Brain microvascular endothelial cell (primary cell): ENCODE results near the gene PLOD2.
A peak's percentile ranks its signal among the peaks of the same experiment; 100 is the strongest.

ENCODE experiments used
- DNase-seq: peaks from one replicate; pipeline ENCODE4 v3.0.0-alpha.2; 2020
- H3K27ac ChIP-seq: fragments of 250-450 bp; sonication (Bioruptor Pico); 2 replicates; pipeline ENCODE4 v1.5.1; 2020; ENCODE audit warnings: mild to moderate bottlenecking, moderate library complexity
- H3K27me3 ChIP-seq: fragments of 250-450 bp; sonication (Bioruptor Pico); replicated peaks from 2 replicates; pipeline ENCODE4 v1.5.1; 2020; ENCODE audit warnings: mild to moderate bottlenecking
- H3K36me3 ChIP-seq: fragments of 250-450 bp; sonication (Bioruptor Pico); replicated peaks from 2 replicates; pipeline ENCODE4 v1.5.1; 2020; ENCODE audit warnings: mild to moderate bottlenecking
- H3K4me3 ChIP-seq: 2 replicates; pipeline ENCODE4 v1.5.1; 2011; ENCODE audit warnings: low read depth, mild to moderate bottlenecking, control low read depth, low read length, moderate library complexity
- in situ Hi-C: cut with HindIII; loops from 2 replicates; pipeline ENCODE4 v1.10.0; 2017; ENCODE audit warnings: low sequenced_read_pairs, low pct_ligation_motif_present
- TF ChIP-seq, protein P1 (sequence below): IDR thresholded peaks from 2 replicates; pipeline ENCODE4 v1.5.1; 2011; ENCODE audit warnings: low read depth, mild to moderate bottlenecking, moderate library complexity, low read length, control low read depth, inconsistent platforms; ENCODE audit errors: missing control alignments

The PLOD2 gene

GRCh38 chr3:146162561-146162960 lies 1.6 kb upstream of the PLOD2 start:
- in situ Hi-C loops = no loop called here

DNA sequence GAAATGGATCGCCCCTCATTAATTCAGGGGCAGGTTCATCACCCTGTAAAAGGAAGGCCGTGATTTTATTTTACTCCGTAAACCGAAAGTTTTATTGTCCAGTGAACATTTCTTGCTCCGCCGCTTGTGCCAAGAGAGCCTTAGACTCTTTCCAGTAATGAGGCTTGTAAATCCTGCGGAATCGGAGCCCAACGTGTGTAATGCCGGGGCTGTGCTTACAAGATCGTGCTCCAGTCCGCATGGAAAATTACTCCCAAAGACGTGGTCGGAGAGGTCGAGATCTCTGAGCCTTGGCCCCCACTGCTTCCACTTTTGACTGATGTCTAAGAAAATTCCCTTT lies 649 bp upstream of the PLOD2 start:
- H3K27me3 ChIP-seq = no peaks in the 10 kb centered on the region
- H3K27ac ChIP-seq = peak overlapping the region; percentile 80
- no peaks in the 10 kb centered on the region for H3K36me3 ChIP-seq
- peak; percentile 42 for DNase-seq
- TF ChIP-seq, protein P1, sequence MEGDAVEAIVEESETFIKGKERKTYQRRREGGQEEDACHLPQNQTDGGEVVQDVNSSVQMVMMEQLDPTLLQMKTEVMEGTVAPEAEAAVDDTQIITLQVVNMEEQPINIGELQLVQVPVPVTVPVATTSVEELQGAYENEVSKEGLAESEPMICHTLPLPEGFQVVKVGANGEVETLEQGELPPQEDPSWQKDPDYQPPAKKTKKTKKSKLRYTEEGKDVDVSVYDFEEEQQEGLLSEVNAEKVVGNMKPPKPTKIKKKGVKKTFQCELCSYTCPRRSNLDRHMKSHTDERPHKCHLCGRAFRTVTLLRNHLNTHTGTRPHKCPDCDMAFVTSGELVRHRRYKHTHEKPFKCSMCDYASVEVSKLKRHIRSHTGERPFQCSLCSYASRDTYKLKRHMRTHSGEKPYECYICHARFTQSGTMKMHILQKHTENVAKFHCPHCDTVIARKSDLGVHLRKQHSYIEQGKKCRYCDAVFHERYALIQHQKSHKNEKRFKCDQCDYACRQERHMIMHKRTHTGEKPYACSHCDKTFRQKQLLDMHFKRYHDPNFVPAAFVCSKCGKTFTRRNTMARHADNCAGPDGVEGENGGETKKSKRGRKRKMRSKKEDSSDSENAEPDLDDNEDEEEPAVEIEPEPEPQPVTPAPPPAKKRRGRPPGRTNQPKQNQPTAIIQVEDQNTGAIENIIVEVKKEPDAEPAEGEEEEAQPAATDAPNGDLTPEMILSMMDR = no peak
- in situ Hi-C loops = no loop called here
- peak overlapping the region; percentile 95 for H3K4me3 ChIP-seq

More at GRCh38 chr3:146162561-146162960, 1.6 kb upstream of the PLOD2 start:
- TF ChIP-seq, protein P1 = no peak
- Histone ChIP-seq H3K27me3 (no peaks in the 10 kb centered on the region), H3K27ac (peak overlapping the region; percentile 91), H3K36me3 (no peaks in the 10 kb centered on the region), H3K4me3 (no peak overlapping the region)
- DNase-seq = no peak

GRCh38 chr3:146160321-146160963 lies 542 bp downstream of the PLOD2 start:
- Histone ChIP-seq H3K4me3 (peak overlapping the region; percentile 95), H3K36me3 (no peaks in the 10 kb centered on the region), H3K27me3 (no peaks in the 10 kb centered on the region), H3K27ac (peak overlapping the region; percentile 80)
- in situ Hi-C loops = no loop called here
- TF ChIP-seq, protein P1 = peak; percentile 87
- peak; percentile 64 for DNase-seq

- in situ Hi-C loops = no loop called here
- Histone ChIP-seq H3K27ac (peak overlapping the region; percentile 80), H3K4me3 (peak overlapping the region; percentile 95), H3K36me3 (no peaks in the 10 kb centered on the region), H3K27me3 (no peaks in the 10 kb centered on the region)
- no peak for DNase-seq
- TF ChIP-seq, protein P1 = no peak
These were observed 1.2 kb downstream of the PLOD2 start for GRCh38 chr3:146159616-146160320.

DNA sequence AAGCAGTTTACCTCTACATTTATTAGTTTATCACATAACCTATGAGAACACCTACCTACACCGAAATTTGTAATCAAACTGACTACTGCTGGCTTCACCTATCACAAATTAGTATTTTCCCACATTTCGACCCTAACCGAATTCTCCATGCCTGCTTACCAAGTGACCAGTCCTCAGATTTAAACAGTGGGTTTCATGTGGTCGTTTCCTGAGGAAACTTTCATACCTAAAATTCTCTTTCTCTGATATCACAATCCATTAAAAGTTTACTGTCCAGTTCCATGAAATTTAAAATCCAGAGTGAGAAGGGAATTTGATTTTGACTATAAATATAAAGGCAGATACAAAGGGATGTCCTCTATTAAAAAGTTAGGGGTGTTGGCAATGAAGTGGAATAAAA lies 1.9 kb downstream of the PLOD2 start:
- in situ Hi-C loops = no loop called here
- Histone ChIP-seq H3K27ac (no peak overlapping the region), H3K27me3 (no peaks in the 10 kb centered on the region), H3K36me3 (no peaks in the 10 kb centered on the region), H3K4me3 (peak overlapping the region; percentile 95)
- TF ChIP-seq, protein P1 = no peak
- DNase-seq = no peak
